PFSK-1 (cell line): ENCODE measurements around the gene NMRK1.

Source experiments
- FOXP2 ChIP-seq: optimal IDR thresholded peaks from 2 replicates; pipeline ENCODE3; 2011; ENCODE audit warnings: borderline replicate concordance, control low read depth, inconsistent platforms; ENCODE audit not compliant: insufficient read depth; ENCODE audit errors: extremely low read length, extremely low read depth
- POLR2AphosphoS5 ChIP-seq: IDR thresholded peaks from 2 replicates; pipeline ENCODE4 v1.6.1; 2012; ENCODE audit warnings: low read depth, mild to moderate bottlenecking, control low read depth, low read length, moderate library complexity
- REST ChIP-seq, 2 experiments: IDR thresholded peaks; 2 replicates each; pipeline versions ENCODE4 v1.6.1 to v1.8.0; 2011 to 2012; ENCODE audit warnings: low read depth in 2 of 2, low read length in 2 of 2, control low read depth in 1 of 2, inconsistent platforms in 1 of 2, mild to moderate bottlenecking in 1 of 2, moderate library complexity in 1 of 2; ENCODE audit not compliant: insufficient read depth in 1 of 2
- SIN3A ChIP-seq: IDR thresholded peaks from 2 replicates; pipeline ENCODE4 v1.6.1; 2012; ENCODE audit warnings: mild to moderate bottlenecking, low read length, moderate library complexity, borderline replicate concordance; ENCODE audit not compliant: insufficient read depth
- TAF1 ChIP-seq: IDR thresholded peaks from 2 replicates; pipeline ENCODE4 v1.6.1; 2012; ENCODE audit warnings: low read length, control low read depth, borderline replicate concordance; ENCODE audit not compliant: insufficient read depth

The NMRK1 gene

GRCh38 chr9:75131700-75132099 is 43.7 kb upstream of the NMRK1 start:
- TF ChIP-seq POLR2AphosphoS5, result no peak
- no peak for TF ChIP-seq FOXP2
- TF ChIP-seq TAF1, result no peak
- TF ChIP-seq REST (IDR thresholded peaks at IDR 0.05; ENCODE audit: insufficient read depth in 1 of 2, low read depth in 2 of 2, low read length in 2 of 2), result no peak

GRCh38 chr9:75130621-75131230 is 42.8 kb upstream of the NMRK1 start:
- TF ChIP-seq POLR2AphosphoS5 (no peak), REST (IDR thresholded peaks at IDR 0.05; ENCODE audit: insufficient read depth in 1 of 2, low read depth in 2 of 2, low read length in 2 of 2) (no peak), SIN3A (no peak), FOXP2 (no peak), TAF1 (no peak)

DNA sequence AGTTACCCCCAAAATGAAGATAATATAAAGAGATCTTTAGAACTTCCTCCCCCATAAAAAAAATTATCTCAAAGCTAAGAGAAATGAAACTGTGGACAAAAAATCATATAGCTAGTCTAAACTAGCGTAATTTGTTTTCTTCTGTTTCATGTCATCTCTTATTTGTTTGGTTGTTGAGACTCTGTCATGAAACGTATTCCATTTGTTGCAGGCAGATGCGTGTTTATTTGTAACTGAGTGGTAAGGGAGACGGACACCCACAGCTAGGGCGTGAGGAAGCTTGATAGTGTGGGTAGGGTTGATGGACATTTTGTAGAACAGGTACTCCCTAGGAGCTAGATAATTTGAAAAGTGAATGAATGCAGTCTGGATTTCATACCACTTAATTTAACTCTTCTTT is 42.2 kb upstream of the NMRK1 start:
- no peak for TF ChIP-seq TAF1
- TF ChIP-seq FOXP2, result no peak
- no peak for TF ChIP-seq REST (IDR thresholded peaks at IDR 0.05; ENCODE audit: insufficient read depth in 1 of 2, low read depth in 2 of 2, low read length in 2 of 2)
- no peak for TF ChIP-seq POLR2AphosphoS5
- TF ChIP-seq SIN3A, result no peak

DNA sequence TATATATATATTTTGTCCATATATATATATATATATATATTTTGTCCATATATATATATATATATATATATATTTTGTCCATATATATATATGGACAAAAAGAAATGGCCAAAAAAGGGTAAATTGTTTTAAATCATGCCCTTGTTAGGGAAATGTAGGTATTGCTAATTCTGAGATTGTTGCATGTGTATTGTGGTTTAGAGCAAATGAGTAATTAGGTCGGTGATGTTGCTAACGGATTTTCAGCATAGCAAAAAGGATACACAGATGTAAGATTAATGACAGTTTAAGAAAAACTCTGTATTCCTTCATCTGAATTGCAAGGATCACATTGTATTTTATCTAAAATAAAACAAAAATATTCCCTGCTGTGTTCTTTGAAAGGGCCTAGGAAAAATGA is 40.6 kb upstream of the NMRK1 start:
- TF ChIP-seq TAF1 (no peak), FOXP2 (no peak), POLR2AphosphoS5 (no peak), REST (IDR thresholded peaks at IDR 0.05; ENCODE audit: insufficient read depth in 1 of 2, low read depth in 2 of 2, low read length in 2 of 2) (no peak), SIN3A (no peak)

- no peak for TF ChIP-seq POLR2AphosphoS5
- no peak for TF ChIP-seq FOXP2
- TF ChIP-seq REST (IDR thresholded peaks at IDR 0.05; ENCODE audit: insufficient read depth in 1 of 2, low read depth in 2 of 2, low read length in 2 of 2), result no peak
- no peak for TF ChIP-seq SIN3A
- TF ChIP-seq TAF1, result no peak
These were observed 35.7 kb upstream of the NMRK1 start for GRCh38 chr9:75123696-75124095.
